Right renal pelvis (tissue), 4 donors: ENCODE results near the gene SLC5A7. TPM values are rescaled to one million over a fixed set of nuclear protein-coding genes. Genes with fewer than 3 reads are reported as not detected.

ENCODE experiments used
- DNase-seq, 4 donors: peaks; one replicate each; pipeline ENCODE4 v3.0.0-alpha.2; 2013; ENCODE audit warnings: low read depth in 4 of 4, low spot score in 3 of 4, missing footprints in 1 of 4
- polyA plus RNA-seq, 4 donors: library from polyadenylated mRNA; unstranded; fragments of 120-200 nt; gene quantifications; one replicate each; pipeline ENCODE4 v1.2.1, GENCODE V29; 2013; ENCODE audit not compliant: insufficient read length in 4 of 4

Gene SLC5A7
- polyA plus RNA-seq, 4 donors, result 0.39 to 1.1 (median 0.66) TPM

GRCh38 chr2:108061439-108062042 lies 75.2 kb downstream of the SLC5A7 start:
- no peak for DNase-seq

Other genes with a start within 250 kb of the SLC5A7 start
- under 1 TPM in 3 of 4 donors, not detected in 1; 0.04 to 0.08 (median 0.06) TPM for gene RGPD4, start 159.6 kb upstream of the SLC5A7 start, polyA plus RNA-seq